Esophagus muscularis mucosa (tissue), 4 donors: ENCODE data around the gene GKN2.

ENCODE experiments used
- EP300 ChIP-seq: sonication (generic); formaldehyde crosslinking; IDR thresholded peaks from one replicate; pipeline ENCODE4 v1.6.1; 2017; ENCODE audit warnings: antibody characterized with exemption
- POLR2A ChIP-seq: fragments of 450-650 bp; IDR thresholded peaks from one replicate; pipeline ENCODE4 v1.6.1; 2017; ENCODE audit warnings: antibody characterized with exemption, moderate library complexity, mild to moderate bottlenecking, low read depth
- POLR2AphosphoS5 ChIP-seq, 2 donors: sonication (generic); formaldehyde crosslinking; IDR thresholded peaks; one replicate each; pipeline ENCODE4 v1.6.1; 2017; ENCODE audit warnings: antibody characterized with exemption in 2 of 2
- TF ChIP-seq, protein P1 (sequence below), 3 experiments: fragments of 200-600 bp in 2 of 3; fragments of 450-650 bp in 1 of 3; sonication (generic) in 2 of 3; IDR thresholded peaks; one replicate each; pipeline ENCODE4 v1.5.1; 2017 to 2019; ENCODE audit warnings: antibody characterized with exemption in 3 of 3, mild to moderate bottlenecking in 2 of 3, moderate library complexity in 1 of 3

DNA sequence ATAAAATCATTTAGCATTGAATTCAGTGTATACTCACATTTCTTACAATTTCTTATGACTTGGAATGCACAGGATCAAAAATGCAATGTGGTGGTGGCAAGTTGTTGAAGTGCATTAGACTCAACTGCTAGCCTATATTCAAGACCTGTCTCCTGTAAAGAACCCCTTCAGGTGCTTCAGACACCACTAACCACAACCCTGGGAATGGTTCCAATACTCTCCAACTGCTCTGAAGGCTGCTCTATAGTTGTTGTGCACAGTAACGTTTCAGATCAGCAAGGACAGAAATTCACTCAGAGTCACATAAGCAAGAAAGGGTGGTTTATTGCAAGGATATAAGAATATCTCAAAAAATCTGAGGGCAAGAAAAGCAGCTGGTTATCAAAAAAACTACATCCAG, 28.3 kb upstream of the GKN2 start:
- TF ChIP-seq POLR2AphosphoS5 (IDR thresholded peaks at IDR 0.05) (no peak), EP300 (no peak), POLR2A (no peak)
- TF ChIP-seq, protein P1, sequence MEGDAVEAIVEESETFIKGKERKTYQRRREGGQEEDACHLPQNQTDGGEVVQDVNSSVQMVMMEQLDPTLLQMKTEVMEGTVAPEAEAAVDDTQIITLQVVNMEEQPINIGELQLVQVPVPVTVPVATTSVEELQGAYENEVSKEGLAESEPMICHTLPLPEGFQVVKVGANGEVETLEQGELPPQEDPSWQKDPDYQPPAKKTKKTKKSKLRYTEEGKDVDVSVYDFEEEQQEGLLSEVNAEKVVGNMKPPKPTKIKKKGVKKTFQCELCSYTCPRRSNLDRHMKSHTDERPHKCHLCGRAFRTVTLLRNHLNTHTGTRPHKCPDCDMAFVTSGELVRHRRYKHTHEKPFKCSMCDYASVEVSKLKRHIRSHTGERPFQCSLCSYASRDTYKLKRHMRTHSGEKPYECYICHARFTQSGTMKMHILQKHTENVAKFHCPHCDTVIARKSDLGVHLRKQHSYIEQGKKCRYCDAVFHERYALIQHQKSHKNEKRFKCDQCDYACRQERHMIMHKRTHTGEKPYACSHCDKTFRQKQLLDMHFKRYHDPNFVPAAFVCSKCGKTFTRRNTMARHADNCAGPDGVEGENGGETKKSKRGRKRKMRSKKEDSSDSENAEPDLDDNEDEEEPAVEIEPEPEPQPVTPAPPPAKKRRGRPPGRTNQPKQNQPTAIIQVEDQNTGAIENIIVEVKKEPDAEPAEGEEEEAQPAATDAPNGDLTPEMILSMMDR (IDR thresholded peaks at IDR 0.05), result no peak
